ENCODE data around the gene TXNDC2.

Gene TXNDC2

DNA sequence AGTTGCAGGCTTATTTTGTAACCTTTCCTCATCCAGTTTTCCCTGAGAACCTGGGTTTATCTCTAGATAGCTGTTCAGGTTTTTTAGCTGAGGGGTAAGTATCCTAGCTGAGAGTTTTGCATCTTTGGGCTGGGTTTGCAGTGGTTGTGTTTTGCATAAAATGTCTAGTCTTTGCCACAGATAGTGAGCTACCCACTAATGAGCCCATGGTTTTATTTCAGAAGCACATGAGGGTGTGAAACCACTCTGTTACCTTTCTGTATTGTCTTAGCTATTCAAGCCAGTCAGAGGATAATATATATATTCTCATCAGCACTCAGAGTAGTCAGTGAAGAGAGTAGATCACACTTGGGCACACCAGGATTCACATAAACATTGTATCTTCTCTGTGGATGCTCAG, 24.6 kb upstream of the TXNDC2 start:
- DNase-seq: no peak

DNA sequence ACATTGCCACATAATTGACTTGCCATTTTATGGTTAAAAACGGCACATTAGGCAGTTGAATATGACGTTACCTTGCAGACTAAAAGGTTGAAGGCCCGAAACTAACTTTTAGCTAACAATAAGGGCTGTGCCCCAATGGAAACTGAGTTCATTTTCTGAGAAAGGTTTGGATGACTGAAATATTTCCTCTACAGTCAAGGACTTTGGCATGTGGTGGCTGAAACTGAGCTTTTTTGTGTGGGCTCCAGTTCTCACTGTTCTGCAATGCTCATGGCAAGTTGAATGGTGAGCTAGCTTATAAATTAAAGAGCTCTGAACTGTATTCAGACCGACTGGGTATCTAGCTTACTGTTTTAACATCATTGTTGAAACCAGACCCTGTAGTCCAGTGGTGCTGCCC, 23.8 kb upstream of the TXNDC2 start:
- no peak for DNase-seq

DNA sequence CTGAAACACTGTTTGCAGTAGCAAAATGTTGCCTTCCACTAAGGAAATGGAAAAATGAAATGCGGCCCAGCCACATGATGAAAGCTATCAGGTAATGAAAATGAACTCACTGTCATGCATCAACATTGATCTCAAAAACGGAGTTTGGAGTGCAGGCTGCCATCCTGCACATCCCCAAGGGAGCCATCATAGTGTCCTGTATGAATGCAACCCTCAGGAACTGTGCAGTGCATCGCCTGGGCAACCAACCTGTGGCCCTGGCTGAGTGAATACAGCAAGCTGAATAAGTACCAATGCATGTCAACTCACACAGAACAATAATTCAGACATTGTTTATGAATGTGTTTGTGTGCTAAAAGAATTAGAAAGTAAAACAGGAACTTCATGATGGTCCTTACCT, 23.1 kb upstream of the TXNDC2 start:
- DNase-seq: no peak

DNA sequence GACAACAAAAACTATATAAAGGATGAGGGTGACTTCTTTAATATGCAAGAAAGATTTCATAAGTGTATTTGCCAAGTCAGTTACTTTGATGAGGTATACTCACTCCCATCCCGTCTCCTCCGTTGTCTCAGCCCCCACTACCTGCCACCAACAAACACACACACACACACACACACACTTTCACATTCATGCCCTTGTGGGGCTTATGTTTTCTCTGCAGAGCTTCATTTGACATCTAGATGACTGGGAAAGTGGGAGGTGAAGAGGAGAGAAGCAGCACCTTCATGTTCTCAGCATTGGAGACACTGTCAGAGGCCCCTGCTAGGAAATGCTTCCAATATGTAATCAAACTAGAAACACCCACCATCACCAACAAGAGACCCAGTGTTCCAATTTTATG, 22.5 kb upstream of the TXNDC2 start:
- no peak for DNase-seq

DNA sequence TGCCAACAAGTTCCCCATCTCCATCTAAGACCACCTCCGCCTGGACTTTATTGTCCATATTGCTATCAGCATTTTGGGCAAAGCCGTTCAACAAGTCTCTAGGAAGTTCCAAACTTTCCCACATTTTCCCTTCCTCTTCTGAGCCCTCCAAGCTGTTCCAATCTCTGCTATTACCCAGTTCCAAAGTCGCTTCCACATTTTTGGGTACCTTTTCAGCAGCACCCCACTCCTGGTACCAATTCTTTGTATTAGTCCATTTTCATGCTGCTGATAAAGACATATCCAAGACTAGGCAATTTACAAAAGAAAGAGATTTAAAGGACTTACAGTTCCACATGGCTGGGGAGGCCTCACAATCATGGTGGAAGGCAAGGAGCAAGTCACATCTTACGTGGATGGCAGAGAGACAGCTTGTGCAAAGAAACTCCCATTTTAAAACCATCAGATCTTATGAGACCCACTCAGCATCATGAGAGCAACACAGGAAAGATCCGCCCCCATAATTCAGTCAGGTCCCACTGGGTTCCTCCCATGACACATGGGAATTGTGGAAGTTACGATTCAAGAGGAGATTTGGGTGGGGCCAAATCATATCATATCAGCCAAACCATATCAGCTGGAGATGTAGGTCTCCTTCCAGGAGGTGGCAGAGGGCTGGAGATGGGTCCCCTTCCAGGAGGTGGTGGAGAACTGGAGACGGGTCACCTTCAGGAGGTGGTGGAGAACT, 19.8 kb upstream of the TXNDC2 start:
- DNase-seq: no peak

DNA sequence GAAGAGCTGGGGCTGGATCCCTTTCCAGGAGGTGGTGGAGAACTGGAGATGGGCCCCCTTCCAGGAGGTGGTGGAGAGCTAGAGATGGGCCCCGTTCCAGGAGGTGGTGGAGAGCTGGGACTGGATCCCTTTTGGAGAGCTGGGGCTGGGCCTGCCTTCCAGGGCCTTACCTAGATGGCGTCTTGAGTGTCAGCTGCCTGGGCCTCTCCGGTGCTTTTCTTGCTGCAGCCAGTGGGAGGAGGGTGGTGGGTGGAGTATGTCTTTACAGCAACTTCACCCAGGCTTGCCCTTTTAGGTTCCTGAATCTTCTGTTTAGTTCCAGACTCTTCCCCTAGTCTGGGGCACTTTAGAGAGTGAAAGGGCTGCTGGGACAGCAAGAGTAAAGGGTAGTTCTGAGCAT, 19.1 kb upstream of the TXNDC2 start:
- no peak for DNase-seq

DNA sequence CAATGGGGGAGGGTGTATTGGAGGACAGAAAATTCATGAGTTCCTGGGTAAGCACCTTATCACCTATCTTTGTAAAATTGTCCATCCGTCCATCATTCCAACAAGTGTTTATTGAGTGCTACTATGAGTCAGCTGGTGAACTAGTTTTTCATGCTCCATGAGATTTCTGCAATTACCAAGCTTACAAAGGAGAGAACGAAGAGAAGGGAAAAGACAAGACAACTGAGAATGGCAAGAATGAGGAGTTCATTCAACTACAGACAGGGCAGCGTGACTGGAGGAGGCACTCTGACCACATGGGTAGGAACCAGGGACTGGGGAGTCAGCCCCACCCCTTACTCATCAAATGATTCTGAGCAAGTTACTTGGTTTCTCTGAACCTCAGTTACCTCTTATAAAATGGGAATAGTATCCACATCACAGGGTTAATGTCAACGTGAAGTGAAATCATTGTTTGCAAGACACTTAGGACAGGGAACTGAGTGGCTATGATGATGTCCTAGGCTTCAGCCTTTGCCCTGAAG, 18.6 kb upstream of the TXNDC2 start:
- no peak for DNase-seq

DNA sequence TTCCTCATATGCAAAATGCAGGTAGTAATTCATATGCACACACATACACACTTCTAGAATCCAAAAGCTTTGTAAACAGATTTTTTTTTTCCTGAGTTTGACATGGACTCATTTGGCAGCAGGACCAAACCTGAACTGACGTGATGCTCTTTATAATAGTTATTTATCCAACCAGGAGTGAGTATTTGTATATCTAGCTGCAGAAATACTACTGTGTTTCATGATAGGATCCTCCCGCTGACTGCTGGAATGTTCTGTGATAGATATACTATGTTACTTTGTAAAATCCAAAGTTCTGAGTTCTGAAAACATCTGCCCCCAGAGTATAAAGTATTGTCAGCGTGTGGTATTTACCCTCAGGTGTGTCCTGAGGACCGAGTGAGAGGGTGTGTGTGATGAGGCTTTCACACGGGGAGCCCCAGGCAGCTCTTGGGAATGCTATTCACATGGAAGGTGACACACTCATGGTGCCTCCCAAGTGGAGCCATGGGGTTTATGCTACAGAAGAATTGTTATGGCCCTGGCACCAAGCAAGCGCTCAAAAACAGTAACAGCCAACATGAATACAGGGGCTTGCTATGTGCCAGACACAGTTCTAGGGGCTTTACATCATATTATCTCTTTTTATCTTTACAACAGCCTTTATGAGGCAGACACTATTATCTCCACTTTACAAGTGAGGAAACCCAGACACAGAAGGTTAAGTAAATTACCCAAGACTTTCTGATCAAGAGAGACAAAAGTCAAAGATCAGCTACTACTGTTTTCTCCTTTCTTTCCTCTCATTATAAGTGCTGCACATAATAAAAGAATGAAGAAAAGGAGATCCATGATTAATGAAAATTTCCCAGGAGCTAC, 16.7 kb upstream of the TXNDC2 start:
- no peak for DNase-seq

DNA sequence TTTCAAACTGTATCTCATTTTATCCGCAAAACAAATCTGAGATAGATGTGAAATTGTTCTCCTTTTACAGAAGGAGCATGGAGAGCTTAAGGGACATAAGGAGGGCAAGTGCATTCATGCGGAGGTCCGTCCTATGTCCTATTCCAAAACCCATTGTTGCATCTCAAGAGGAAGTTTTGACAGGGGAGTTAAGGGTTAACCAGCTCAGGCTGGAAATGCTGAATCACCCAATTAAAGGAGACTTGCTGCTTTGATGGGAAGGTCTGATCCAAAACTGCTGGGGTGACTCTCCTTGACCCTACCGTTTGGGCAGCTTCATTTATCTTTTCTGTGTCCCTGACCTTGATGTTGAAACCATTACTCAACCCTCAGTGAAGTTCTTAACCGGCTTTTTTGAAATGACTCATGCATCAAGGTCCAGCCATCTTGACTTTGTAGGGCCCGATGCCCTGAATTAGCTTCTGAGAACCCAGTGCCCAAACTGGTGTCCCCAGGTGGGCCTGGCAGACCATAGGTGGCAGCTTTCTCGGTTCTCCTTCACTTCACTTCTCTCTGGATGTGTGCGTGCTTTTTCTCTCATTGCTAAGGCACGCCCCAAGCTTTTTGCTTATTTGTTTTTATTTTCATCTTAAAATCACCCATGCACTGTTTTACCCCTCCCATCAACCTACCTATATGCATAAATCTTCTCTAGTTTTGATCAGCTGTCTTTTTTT, 15.9 kb upstream of the TXNDC2 start:
- no peak for DNase-seq

DNA sequence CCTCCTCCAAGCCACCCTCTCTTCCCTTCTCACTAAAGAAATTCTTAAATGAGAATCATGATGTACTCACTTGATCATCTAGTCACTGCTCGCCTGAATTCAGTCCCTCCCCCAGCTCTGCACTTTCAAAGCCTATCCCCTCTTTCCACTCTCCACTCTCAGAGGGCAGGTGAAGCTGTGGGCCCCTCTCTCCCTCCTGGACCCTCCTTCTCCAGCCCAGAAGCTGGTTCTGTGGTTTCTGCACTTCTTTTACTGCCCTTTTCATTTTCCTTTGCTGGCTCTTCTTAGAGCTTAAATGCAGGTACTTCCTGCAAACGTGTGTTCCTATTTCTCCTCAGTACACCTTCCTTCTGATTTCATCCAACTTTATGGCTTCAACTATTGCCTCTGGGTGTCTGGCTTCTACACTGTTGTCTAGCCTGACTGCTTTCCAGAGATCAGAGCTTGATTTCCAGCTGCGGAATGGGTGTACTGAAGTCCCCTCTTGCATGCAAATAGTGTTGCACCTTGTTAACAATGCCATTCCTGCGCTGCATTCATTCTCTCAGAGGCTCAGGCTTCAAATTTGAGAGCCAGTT, 15.3 kb upstream of the TXNDC2 start:
- DNase-seq: no peak

DNA sequence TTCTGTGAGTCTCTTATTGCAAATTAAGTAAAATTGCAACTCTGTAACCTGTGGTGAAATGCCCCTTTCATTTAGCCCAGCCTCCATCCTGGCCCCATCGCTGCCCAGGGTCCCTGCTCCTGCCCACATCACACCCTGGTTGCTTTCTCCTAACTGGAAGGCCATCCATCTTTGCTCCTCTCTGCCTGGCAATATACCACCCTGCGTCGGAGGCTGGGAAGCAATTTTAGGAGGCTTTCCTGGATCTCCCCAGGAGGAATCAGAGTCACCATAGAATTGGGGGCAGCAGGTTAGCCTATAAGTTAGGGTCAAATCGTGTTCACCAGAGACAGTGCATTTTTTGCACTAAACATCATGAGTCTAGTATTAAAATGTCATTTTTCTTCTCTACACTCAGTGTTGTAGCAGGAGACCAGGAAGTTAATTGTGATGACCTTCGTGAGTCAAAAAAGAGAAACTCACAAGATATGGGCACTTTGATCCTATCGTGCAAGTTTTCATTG, 14.5 kb upstream of the TXNDC2 start:
- DNase-seq: no peak

DNA sequence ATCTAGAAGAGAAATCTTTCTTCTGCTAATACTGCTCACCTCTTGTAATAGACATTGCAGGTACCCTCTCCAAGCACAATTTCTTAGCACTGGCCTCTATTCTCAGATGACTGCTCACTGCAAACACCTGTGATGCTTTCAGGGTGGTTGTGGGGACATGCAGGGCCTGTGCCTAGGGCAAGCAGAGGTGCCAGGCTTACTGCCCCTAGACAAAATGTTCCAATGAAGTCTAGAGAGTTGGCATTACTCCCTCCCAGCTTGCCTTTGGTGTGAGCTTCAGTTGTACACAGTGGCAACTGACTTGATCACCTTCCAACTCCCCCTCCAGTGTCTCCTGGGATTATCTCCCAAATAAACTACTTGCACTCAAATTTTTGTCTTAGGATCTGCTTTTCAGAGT, 12.9 kb upstream of the TXNDC2 start:
- DNase-seq: no peak

DNA sequence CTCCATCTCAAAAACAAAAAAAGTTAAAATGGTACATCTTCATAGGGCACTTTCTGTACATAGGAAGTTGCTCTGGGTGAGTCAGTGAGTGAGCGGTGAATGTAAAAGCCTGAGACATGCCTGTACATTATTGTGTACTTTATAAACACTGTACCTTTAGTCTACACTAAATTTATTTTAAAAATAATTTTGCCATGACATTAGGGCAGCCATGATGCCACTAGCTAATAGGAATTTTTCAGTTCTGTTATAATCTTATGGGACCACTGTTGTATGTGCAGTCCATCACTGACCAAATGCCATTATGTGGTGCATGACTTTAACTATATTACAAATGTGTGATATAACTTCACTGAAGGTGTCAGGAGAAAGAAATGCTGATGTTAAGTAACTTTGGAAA, 11.0 kb upstream of the TXNDC2 start:
- no peak for DNase-seq

DNA sequence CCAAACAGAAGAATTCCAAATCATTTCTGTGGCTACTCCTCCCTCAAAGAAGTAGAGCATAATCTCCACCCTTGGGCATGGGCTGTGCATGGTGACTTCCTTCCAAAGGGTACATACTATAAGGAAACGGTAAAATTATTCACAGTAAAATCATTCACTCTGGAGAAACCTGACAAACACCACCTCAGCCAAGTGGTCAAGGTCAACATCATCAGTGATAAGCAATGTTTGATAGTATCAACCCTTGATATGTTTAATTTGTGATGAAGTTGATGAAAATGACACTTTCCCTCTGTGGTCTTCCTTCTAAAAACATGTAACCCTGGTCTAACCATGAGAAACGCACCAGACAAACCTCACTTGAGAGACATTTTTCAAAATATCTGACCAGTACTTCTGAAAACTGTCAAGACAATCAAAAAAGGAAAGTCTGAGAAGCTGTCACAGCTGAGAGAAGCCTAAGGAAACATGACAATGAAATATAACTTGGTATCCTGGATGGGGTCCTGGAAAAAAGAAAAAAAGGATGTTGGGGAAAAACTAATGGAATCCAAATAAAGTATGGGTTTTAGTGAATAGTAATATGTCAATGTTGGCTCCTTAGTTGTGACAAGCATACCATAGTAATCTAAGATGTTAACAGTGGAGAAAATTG, 9.4 kb upstream of the TXNDC2 start:
- DNase-seq: no peak

DNA sequence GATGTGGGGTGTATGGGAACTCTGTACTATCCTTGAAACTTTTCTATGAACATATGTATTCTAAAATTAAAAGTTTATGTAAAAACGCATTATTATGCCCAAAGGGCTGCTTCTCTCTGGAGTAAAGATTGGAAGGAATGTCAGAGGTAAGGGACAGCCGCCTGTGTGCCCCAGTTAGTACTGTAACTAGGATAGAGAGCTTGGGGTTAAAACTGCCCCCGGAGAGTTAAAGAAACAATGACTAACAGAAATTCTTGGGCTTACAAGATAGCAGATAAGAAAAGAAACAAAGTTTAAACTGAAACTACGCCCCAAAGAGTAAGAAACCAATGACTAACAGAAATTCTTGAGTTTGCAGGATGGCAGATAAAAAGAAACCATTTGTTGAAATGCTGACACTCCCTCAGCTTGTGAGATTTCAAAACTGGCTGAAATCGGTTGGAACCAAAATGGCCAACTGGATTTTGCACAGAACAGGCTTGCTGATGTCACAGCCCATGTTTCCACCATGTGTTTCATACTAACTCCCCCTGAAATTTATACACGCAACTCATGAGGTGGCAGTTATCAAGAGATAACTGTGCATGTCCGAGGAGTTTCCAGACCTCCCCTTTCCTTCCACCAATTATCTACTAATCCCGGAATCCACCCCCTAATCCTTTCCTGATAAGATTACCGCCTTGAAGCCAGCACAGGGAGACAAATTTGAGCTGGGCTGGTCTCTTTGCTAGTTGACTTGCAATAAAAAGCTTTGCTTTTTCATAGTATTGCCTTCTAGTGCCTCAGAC, 8.7 kb upstream of the TXNDC2 start:
- no peak for DNase-seq

DNA sequence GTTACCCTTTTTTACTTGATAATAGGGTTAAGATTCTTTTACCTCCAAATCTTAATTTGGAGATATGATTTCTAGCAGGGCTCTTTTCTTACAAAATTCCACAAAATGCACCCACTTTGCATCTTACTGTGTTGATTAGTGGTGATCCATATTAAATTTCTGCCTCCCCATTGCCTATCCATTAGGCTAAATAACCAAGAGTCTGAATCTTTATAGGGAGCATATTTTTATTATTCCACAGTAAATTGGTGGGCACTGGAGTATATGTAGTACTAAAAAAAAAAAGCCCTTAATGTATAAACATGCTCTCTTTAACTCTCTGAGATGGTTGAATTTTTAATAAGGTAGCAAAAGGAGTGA, 8.1 kb upstream of the TXNDC2 start:
- DNase-seq: no peak

DNA sequence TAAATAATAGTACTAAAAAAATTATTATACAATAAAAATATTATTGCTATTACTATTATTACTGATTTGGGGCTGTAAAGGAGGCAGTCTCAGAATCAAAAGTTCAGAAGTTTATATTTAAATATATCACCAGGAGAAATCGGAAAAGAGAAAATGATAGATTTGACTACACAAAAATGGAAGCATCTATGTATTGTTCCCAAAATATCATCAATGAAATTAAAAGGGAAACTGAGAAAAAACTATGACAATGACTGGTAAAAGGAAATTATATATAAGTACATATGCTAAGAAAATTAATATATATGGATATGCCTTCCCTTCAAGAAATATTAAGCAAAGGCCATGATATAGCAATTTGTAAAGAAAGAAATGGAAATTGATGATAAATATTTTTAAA, 7.7 kb upstream of the TXNDC2 start:
- DNase-seq: no peak

DNA sequence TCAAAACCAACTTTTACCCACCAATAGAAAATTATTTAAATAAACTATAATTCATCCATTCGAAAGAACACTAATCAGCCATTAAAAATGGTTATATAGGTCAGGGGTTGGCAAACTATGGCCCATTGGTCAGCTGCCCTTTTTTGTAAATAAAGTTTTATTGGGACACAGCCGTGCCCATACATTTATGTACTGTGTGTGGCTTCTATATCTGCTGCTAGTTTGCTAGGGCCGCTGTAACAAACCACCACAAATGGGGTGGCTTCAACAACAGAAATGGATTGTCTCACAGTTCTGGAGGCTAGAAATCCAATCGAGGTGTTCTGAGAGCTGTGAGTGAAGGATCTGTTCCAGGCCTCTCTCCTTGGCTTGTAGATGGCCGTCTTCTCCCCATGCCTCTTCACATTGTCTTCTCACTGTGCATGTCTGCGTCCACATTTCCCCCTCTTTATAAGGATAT, 7.0 kb upstream of the TXNDC2 start:
- no peak for DNase-seq

DNA sequence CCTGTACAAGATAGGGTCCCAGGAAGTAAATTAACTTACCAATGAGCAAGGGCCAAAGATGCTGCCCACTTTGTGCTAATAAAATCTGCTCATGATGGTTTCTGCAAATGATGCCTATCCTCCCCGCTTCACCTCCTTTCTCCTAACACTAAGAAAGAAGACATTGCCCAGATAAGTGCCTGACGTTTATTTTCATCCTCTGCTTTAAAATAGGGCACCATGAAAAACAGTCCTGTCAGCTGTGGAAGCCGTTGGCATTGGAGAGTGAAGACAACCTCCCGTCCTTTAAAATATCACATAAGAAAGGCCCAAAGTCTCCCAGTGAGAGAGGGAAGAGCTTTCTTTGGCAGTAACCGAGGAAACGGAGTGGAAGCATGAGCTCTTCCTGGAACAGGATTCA, 1.7 kb upstream of the TXNDC2 start:
- no peak for DNase-seq

DNA sequence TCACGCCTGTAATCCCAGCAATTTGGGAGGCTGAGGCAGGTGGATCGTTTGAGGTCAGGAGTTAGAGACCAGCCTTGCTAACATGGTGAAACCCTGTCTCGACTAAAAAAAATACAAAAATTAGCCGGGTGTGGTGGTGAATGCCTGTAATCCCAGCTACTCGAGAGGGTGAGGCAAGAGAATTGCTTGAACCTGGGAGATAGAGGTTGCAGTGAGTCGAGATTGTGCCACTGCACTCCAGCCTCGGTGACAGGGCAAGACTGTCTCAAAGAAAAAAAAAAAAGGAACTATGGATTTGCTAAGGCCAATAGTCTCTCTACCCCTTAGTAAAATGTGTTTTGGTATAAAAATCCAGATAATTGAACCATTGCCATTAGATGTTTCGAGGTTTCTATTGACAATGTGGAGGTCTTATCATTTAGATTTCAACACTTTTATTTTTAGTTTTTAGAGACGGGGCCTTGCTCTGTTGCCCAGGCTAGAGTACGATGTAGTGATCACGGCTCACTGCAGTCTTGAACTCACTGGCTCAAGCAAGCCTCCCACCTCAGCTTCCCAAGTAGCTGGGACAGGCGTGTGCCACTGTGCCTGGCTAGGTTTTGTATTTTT, 1.1 kb upstream of the TXNDC2 start:
- DNase-seq: no peak

DNA sequence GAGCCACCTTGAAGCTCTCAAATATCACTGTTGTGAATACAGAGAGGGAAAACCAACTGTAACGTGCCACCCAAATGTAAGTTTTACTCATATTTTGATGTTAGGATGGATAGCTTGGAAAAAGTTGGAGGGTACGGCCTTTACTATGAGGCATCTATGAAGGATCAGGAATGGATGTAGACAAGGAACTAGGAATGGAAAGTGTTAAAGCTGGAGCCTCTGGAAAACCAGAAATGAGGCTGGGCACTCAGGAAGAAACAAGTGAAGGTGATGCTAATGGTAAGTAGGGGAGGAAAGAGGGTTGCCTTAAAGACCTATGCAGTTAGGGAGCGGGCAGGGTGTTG, 204 bp downstream of the TXNDC2 start:
- no peak for DNase-seq

All from 8988T (cell line).